Liver (tissue), 3 donors: Measurements from ENCODE around the gene TFAP2A.

ENCODE experiments used
- ATF3 ChIP-seq: IDR thresholded peaks from 2 replicates; pipeline ENCODE4 v1.6.1; 2016; ENCODE audit warnings: antibody characterized with exemption
- CTCF ChIP-seq: fragments of 150-350 bp; IDR thresholded peaks from 2 replicates; pipeline ENCODE4 v1.5.1; 2017; ENCODE audit warnings: improper control_type of control experiment, low read depth, low read length; ENCODE audit not compliant: missing input control
- EGR1 ChIP-seq, 2 donors: IDR thresholded peaks; 2 replicates each; pipeline ENCODE4 v1.6.1; 2016 to 2018; ENCODE audit warnings: antibody characterized with exemption in 2 of 2, low read depth in 2 of 2
- GABPA ChIP-seq, 2 donors: IDR thresholded peaks in 1 of 2; conservative IDR thresholded peaks in 1 of 2; 2 replicates each; pipeline ENCODE4 v1.6.1; 2016; ENCODE audit warnings: antibody characterized with exemption in 2 of 2, mild to moderate bottlenecking in 1 of 2, moderate library complexity in 1 of 2
- HNF4G ChIP-seq: IDR thresholded peaks from 2 replicates; pipeline ENCODE4 v1.6.1; 2016; ENCODE audit warnings: antibody characterized with exemption
- JUND ChIP-seq, 2 donors: IDR thresholded peaks; 2 replicates each; pipeline ENCODE4 v1.6.1; 2016; ENCODE audit warnings: antibody characterized with exemption in 2 of 2
- MAX ChIP-seq: IDR thresholded peaks from 2 replicates; pipeline ENCODE4 v1.6.1; 2016; ENCODE audit warnings: antibody characterized with exemption
- RAD21 ChIP-seq, 2 donors: IDR thresholded peaks; 2 replicates each; pipeline ENCODE4 v1.6.1; 2016; ENCODE audit warnings: antibody characterized with exemption in 2 of 2, mild to moderate bottlenecking in 2 of 2
- SP1 ChIP-seq: IDR thresholded peaks from 2 replicates; pipeline ENCODE4 v1.6.1; 2018; ENCODE audit warnings: antibody characterized with exemption, mild to moderate bottlenecking
- TAF1 ChIP-seq: conservative IDR thresholded peaks from 2 replicates; pipeline ENCODE4 v1.6.1; 2016; ENCODE audit warnings: antibody characterized with exemption, mild to moderate bottlenecking
- YY1 ChIP-seq: IDR thresholded peaks from 2 replicates; pipeline ENCODE4 v1.6.1; 2016; ENCODE audit warnings: antibody characterized with exemption, mild to moderate bottlenecking
- ZBTB33 ChIP-seq: IDR thresholded peaks from 2 replicates; pipeline ENCODE4 v1.6.1; 2016; ENCODE audit warnings: antibody characterized with exemption
- donor health status: healthy.
- donor health status: healthy.

GRCh38 chr6:10463491-10464481, 48.9 kb upstream of the TFAP2A start:
- TF ChIP-seq MAX (no peak), CTCF (no peak), JUND (IDR thresholded peaks at IDR 0.05) (no peak), SP1 (no peak), TAF1 (no peak), HNF4G (no peak), GABPA (IDR thresholded peaks at IDR 0.05 in 1 of 2, conservative IDR thresholded peaks at IDR 0.05 in 1 of 2) (no peak), EGR1 (IDR thresholded peaks at IDR 0.05; ENCODE audit: low read depth in 2 of 2) (no peak), RAD21 (IDR thresholded peaks at IDR 0.05) (no peak), ATF3 (no peak), ZBTB33 (no peak), YY1 (no peak)
